Heart left ventricle (tissue), 13 donors: ENCODE measurements around the gene CASP5.

Experiments used
- CTCF ChIP-seq, 12 donors: fragments of 200-600 bp; sonication (generic) in 4 of 12; IDR thresholded peaks; one replicate each; pipeline versions ENCODE4 v1.5.0 to v1.8.0; 2018 to 2022; ENCODE audit warnings: antibody characterized with exemption in 12 of 12, mild to moderate bottlenecking in 5 of 12
- POLR2A ChIP-seq, 2 donors: fragments of 450-650 bp; IDR thresholded peaks; one replicate each; pipeline ENCODE4 v1.6.1; 2017; ENCODE audit warnings: antibody characterized with exemption in 2 of 2, mild to moderate bottlenecking in 2 of 2, moderate library complexity in 2 of 2
- donor health status: ischemic (EF 13 %, LVEDD 7.1; RV severe dilation, severe dysfunction).
- donor health status: DM: no; HTN: yes; CAD: no.
- donor health status: DM: no; HTN: no; CAD: no.
- donor health status: ischemic (EF 25% LVEDD 6.9; RV normal size, moderate dysfunction).
- donor health status: ischemic (EF 25% LVEDD 5.7; RV mildly dilated, moderate dysfunction).
- donor health status: ischemic (EF 35%, LVEDD 5.7; RV mildly dilated, moderate dysfunction).
- donor health status: nonischemic (EF 11% LVEDD 7.7; RV severe dilation, severe dysfunction).
- donor health status: DM: yes; HTN: yes; CAD: no.
- donor health status: PGD.
- donor health status: ischemic (EF 29% LVEDD 5.4; RV normal size, mild dysfunction).
- donor health status: nonischemic (EF 23%, LVEDD 6.1; RV moderate dilation, normal function).

GRCh38 chr11:105054723-105055493 lies 31.9 kb upstream of the CASP5 start:
- no peak for TF ChIP-seq CTCF (IDR thresholded peaks at IDR 0.05)
- TF ChIP-seq POLR2A (IDR thresholded peaks at IDR 0.05) = no peak
